ENCODE results near the gene GNG12. TPM values are rescaled to one million over a fixed set of nuclear protein-coding genes. Genes with fewer than 3 reads are reported as not detected.

The GNG12 gene
- total RNA-seq, 4 donors from 2014 or later, result 17.9 to 24.5 (median 22.1) TPM

GRCh38 chr1:67696708-67697107 lies 136.6 kb downstream of the GNG12 start:
- Histone ChIP-seq H3K9me3 (no peaks in the 10 kb centered on the region), H3K27me3 (no peaks in the 10 kb centered on the region), H3K27ac (no peak overlapping the region), H3K4me1 (no peaks in the 10 kb centered on the region), H3K36me3 (no peaks in the 10 kb centered on the region), H3K4me3 (no peak overlapping the region)
- intact Hi-C loops (cut with DNase I; ENCODE audit: low total_unique reads) (no loop called here), in situ Hi-C loops (cut with MboI; ENCODE audit: low sequenced_read_pairs in 4 of 4) (loop anchor here in 3 of 4 donors (5.0 to 25.0 kb wide), 3 partner anchors 46 to 134 kb away; no protein-coding TSS in a partner anchor)
- DNase-seq (no peak), ATAC-seq (no peak)
- TF ChIP-seq CTCF (IDR thresholded peaks at IDR 0.05 in 4 of 5, conservative IDR thresholded peaks at IDR 0.05 in 1 of 5), result no peak

GRCh38 chr1:67695963-67696362 lies 137.3 kb downstream of the GNG12 start:
- Histone ChIP-seq H3K36me3 (no peaks in the 10 kb centered on the region), H3K27ac (no peak overlapping the region), H3K9me3 (no peaks in the 10 kb centered on the region), H3K4me3 (no peak overlapping the region), H3K27me3 (no peaks in the 10 kb centered on the region), H3K4me1 (no peaks in the 10 kb centered on the region)
- DNase-seq, result no peak
- intact Hi-C loops (cut with DNase I; ENCODE audit: low total_unique reads) (no loop called here), in situ Hi-C loops (cut with MboI; ENCODE audit: low sequenced_read_pairs in 4 of 4) (loop anchor here in 3 of 4 donors (5.0 to 25.0 kb wide), 3 partner anchors 46 to 134 kb away; no protein-coding TSS in a partner anchor)
- no peak for TF ChIP-seq CTCF (IDR thresholded peaks at IDR 0.05 in 4 of 5, conservative IDR thresholded peaks at IDR 0.05 in 1 of 5)
- no peak for TF ChIP-seq POLR2A (IDR thresholded peaks at IDR 0.05)
- ATAC-seq, result no peak

DNA sequence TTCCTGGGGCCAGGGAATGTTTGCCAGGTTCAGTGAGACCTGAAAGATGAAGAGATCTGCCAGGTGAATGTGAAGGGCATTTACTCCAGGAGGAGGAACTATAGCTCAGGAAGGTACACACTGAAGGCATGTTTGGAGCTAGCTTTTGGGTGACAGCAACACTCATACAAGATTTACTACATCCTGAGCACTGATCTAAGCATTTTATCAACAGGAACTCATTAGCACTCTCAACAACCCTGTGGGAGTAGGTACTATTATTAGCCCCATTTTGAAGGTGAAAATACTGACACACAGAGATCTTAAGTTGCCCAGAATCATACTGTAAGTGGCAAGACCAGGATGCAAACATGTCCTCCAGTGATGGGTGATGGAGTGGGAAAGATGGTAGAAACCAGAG lies 141.6 kb downstream of the GNG12 start:
- Histone ChIP-seq H3K36me3 (peaks cover 6 to 23% of the 10 kb centered on the region in 2 donors), H3K27me3 (no peaks in the 10 kb centered on the region), H3K27ac (no peak overlapping the region), H3K9me3 (no peaks in the 10 kb centered on the region), H3K4me1 (peaks cover 12 to 18% of the 10 kb centered on the region in 2 donors), H3K4me3 (no peak overlapping the region)
- intact Hi-C loops (cut with DNase I; ENCODE audit: low total_unique reads) (no loop called here), in situ Hi-C loops (cut with MboI; ENCODE audit: low sequenced_read_pairs in 4 of 4) (loop anchor here in 3 of 4 donors (5.0 to 25.0 kb wide), 3 partner anchors 53 to 129 kb away; no protein-coding TSS in a partner anchor)
- no peak for ATAC-seq
- TF ChIP-seq POLR2A (IDR thresholded peaks at IDR 0.05), result no peak
- no peak for TF ChIP-seq CTCF (IDR thresholded peaks at IDR 0.05 in 4 of 5, conservative IDR thresholded peaks at IDR 0.05 in 1 of 5)
- DNase-seq, result no peak

DNA sequence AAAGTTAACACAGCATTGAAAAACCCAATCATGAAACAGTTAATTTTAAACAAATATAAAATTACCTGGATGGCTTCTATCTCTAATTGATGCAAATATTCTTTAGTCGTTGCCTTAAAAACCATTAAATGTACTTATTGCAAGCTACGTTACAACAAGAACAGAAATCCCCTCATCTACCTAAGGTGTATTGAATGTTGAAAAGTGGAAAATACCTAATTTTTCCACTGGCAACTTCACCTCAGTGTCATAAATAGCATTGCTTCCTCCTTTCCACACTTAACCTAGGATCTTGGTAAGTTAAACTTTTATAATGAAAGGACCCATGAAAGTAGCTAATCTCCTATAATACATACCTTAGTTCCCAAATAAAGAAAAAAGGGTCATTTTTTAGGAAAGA lies 142.9 kb downstream of the GNG12 start:
- no peak for TF ChIP-seq POLR2A (IDR thresholded peaks at IDR 0.05)
- TF ChIP-seq CTCF (IDR thresholded peaks at IDR 0.05 in 4 of 5, conservative IDR thresholded peaks at IDR 0.05 in 1 of 5), result no peak
- intact Hi-C loops (cut with DNase I; ENCODE audit: low total_unique reads), result no loop called here
- ATAC-seq, result no peak
- H3K27me3 ChIP-seq, result no peaks in the 10 kb centered on the region
- in situ Hi-C loops (cut with MboI; ENCODE audit: low sequenced_read_pairs in 4 of 4), result loop anchor here in 3 of 4 donors (5.0 to 25.0 kb wide), 3 partner anchors 54 to 128 kb away; no protein-coding TSS in a partner anchor
- H3K9me3 ChIP-seq, result no peaks in the 10 kb centered on the region
- peaks cover 12 to 18% of the 10 kb centered on the region in 2 donors for H3K4me1 ChIP-seq
- H3K27ac ChIP-seq, result no peak overlapping the region
- H3K36me3 ChIP-seq, result peaks cover 6 to 23% of the 10 kb centered on the region in 2 donors
- H3K4me3 ChIP-seq, result no peak overlapping the region
- DNase-seq, result no peak

- Histone ChIP-seq H3K27ac (no peak overlapping the region), H3K9me3 (no peaks in the 10 kb centered on the region), H3K4me1 (peaks cover 12 to 18% of the 10 kb centered on the region in 2 donors), H3K4me3 (no peak overlapping the region), H3K36me3 (peaks cover 6 to 23% of the 10 kb centered on the region in 2 donors), H3K27me3 (no peaks in the 10 kb centered on the region)
- ATAC-seq (no peak), DNase-seq (no peak)
- no peak for TF ChIP-seq POLR2A (IDR thresholded peaks at IDR 0.05)
- no peak for TF ChIP-seq CTCF (IDR thresholded peaks at IDR 0.05 in 4 of 5, conservative IDR thresholded peaks at IDR 0.05 in 1 of 5)
- intact Hi-C loops (cut with DNase I; ENCODE audit: low total_unique reads) (no loop called here), in situ Hi-C loops (cut with MboI; ENCODE audit: low sequenced_read_pairs in 4 of 4) (loop anchor here in 3 of 4 donors (5.0 to 25.0 kb wide), 3 partner anchors 55 to 128 kb away; no protein-coding TSS in a partner anchor)
These were observed 143.3 kb downstream of the GNG12 start for GRCh38 chr1:67690018-67690363.
